MCF 10A (cell line): ENCODE measurements around the gene C19orf81. TPM values are rescaled to one million over a fixed set of nuclear protein-coding genes. Genes with fewer than 3 reads are reported as not detected.

Source experiments
- BruUV-seq: library from RNA; stranded (reverse); fragments of 400-500 nt; replicated peaks from 2 replicates; lab custom pipeline; 2021; lab: Mats Ljungman, UMichigan
- CTCF ChIA-PET: fragments of 300-600 bp; sonication (Branson Sonifier 250); formaldehyde crosslinking; extraction: SDS; loops from one replicate; lab custom pipeline; 2021; ENCODE audit warnings: antibody characterized with exemption, inconsistent platforms; lab: Yijun Ruan, JAX
- POLR2A ChIA-PET: fragments of 300-600, 350-650 bp; sonication (Branson Sonifier 250); formaldehyde crosslinking; extraction: SDS; loops from one replicate; lab custom pipeline; 2020; ENCODE audit warnings: antibody characterized with exemption, inconsistent platforms; lab: Yijun Ruan, JAX
- DNase-seq: peaks from one replicate; pipeline ENCODE4 v3.0.0-alpha.2; 2018; ENCODE audit not compliant: unreplicated experiment
- H3K27ac Mint-ChIP-seq: one replicate; pipeline ENCODE4 v1.8.0; 2022; ENCODE audit warnings: mild to moderate bottlenecking, low read depth, mixed read lengths; ENCODE audit not compliant: unreplicated experiment
- H3K27me3 Mint-ChIP-seq: one replicate; pipeline ENCODE4 v1.8.0; 2022; ENCODE audit warnings: mixed read lengths; ENCODE audit not compliant: insufficient read depth, unreplicated experiment
- H3K36me3 Mint-ChIP-seq: one replicate; pipeline ENCODE4 v1.8.0; 2022; ENCODE audit warnings: mild to moderate bottlenecking, moderate library complexity, mixed read lengths; ENCODE audit not compliant: insufficient read depth, unreplicated experiment
- H3K4me1 Mint-ChIP-seq: one replicate; pipeline ENCODE4 v1.8.0; 2022; ENCODE audit warnings: mixed read lengths; ENCODE audit not compliant: insufficient read depth, unreplicated experiment
- H3K4me3 Mint-ChIP-seq: one replicate; pipeline ENCODE4 v1.8.0; 2022; ENCODE audit warnings: mild to moderate bottlenecking, moderate library complexity, mixed read lengths; ENCODE audit not compliant: unreplicated experiment
- H3K9me3 Mint-ChIP-seq: one replicate; pipeline ENCODE4 v1.8.0; 2022; ENCODE audit warnings: mixed read lengths; ENCODE audit not compliant: unreplicated experiment
- intact Hi-C: fragments of 100-400 bp; cut with micrococcal nuclease; formaldehyde crosslinking; loops from 2 replicates; pipeline ENCODE4 v1.14.1; 2022
- total RNA-seq: library from RNA; stranded (reverse); gene quantifications from 2 replicates; pipeline ENCODE4 v1.2.3, GENCODE V29; 2022
- TF ChIP-seq, protein P1 (sequence below): fragments of 200-600 bp; IDR thresholded peaks from one replicate; pipeline ENCODE4 v1.8.0; 2022; ENCODE audit warnings: antibody characterized with exemption, mild to moderate bottlenecking; ENCODE audit not compliant: unreplicated experiment

Gene C19orf81
- total RNA-seq, 1 experiment from 2014 or later: not detected

- ChIA-PET CTCF (interaction anchor here (0.5 kb wide), 1 partner anchor 347 kb away, joined by 4 read pairs; no protein-coding TSS in a partner anchor), POLR2A (no interaction called here)
- Mint-ChIP-seq H3K4me1 (peaks cover 5% of the 10 kb centered on the region), H3K27me3 (peaks cover 44% of the 10 kb centered on the region), H3K36me3 (no peaks in the 10 kb centered on the region), H3K4me3 (no peak overlapping the region), H3K9me3 (no peaks in the 10 kb centered on the region), H3K27ac (no peak overlapping the region)
- BruUV-seq: no TSS peak
- intact Hi-C loops: no loop called here
- no peak for DNase-seq
- TF ChIP-seq, protein P1, sequence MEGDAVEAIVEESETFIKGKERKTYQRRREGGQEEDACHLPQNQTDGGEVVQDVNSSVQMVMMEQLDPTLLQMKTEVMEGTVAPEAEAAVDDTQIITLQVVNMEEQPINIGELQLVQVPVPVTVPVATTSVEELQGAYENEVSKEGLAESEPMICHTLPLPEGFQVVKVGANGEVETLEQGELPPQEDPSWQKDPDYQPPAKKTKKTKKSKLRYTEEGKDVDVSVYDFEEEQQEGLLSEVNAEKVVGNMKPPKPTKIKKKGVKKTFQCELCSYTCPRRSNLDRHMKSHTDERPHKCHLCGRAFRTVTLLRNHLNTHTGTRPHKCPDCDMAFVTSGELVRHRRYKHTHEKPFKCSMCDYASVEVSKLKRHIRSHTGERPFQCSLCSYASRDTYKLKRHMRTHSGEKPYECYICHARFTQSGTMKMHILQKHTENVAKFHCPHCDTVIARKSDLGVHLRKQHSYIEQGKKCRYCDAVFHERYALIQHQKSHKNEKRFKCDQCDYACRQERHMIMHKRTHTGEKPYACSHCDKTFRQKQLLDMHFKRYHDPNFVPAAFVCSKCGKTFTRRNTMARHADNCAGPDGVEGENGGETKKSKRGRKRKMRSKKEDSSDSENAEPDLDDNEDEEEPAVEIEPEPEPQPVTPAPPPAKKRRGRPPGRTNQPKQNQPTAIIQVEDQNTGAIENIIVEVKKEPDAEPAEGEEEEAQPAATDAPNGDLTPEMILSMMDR: no peak
Observed at GRCh38 chr19:50690439-50690838, 41.2 kb downstream of the C19orf81 start.

- ChIA-PET CTCF (interaction anchor here (0.6 kb wide), 1 partner anchor 36 kb away, joined by 3 read pairs; no protein-coding TSS in a partner anchor), POLR2A (no interaction called here)
- H3K4me3 Mint-ChIP-seq: no peak overlapping the region
- no peaks in the 10 kb centered on the region for H3K36me3 Mint-ChIP-seq
- no peak overlapping the region for H3K27ac Mint-ChIP-seq
- H3K9me3 Mint-ChIP-seq: no peaks in the 10 kb centered on the region
- TF ChIP-seq, protein P1: no peak
- no TSS peak for BruUV-seq
- H3K4me1 Mint-ChIP-seq: peaks cover 5% of the 10 kb centered on the region
- H3K27me3 Mint-ChIP-seq: peaks cover 35% of the 10 kb centered on the region
- intact Hi-C loops: no loop called here
- no peak for DNase-seq
Observed at GRCh38 chr19:50693064-50693975, 44.1 kb downstream of the C19orf81 start.

DNA sequence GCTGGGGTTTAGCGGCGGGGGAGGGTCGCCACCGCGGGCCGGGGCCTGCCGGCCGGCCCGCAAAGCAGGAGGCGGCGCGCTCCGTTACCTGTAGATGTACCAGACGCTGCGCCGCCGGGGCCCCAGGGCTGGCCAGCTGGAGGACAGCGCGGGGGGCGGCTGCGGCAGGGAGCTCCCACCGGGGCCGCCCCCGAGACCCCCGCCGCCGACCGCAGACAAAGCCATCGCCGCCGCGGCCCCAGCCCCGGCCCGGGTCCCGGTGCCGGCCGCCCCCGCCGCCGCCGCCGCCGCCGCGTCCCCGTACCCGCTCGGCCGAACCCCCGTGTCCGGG is 45.5 kb downstream of the C19orf81 start:
- peaks cover 49% of the 10 kb centered on the region for H3K27me3 Mint-ChIP-seq
- no TSS peak for BruUV-seq
- DNase-seq: no peak

More for the DNA sequence above, 45.5 kb downstream of the C19orf81 start:
- Mint-ChIP-seq H3K4me1 (peaks cover 5% of the 10 kb centered on the region), H3K27ac (no peak overlapping the region), H3K36me3 (no peaks in the 10 kb centered on the region), H3K9me3 (peaks cover 8% of the 10 kb centered on the region), H3K4me3 (no peak overlapping the region)
- ChIA-PET POLR2A (no interaction called here), CTCF (no interaction called here)
- intact Hi-C loops: no loop called here
- TF ChIP-seq, protein P1: no peak
